ENCODE measurements around the gene SELENBP1. TPM values are rescaled to one million over a fixed set of nuclear protein-coding genes. Genes with fewer than 3 reads are reported as not detected.

SELENBP1 gene
- total and polyA plus RNA-seq, 4 donors, result 84.1 to 282 (median 186) TPM

GRCh38 chr1:151416231-151416630, 43.7 kb upstream of the SELENBP1 start:
- peaks cover 21 to 47% (median 39%) of the 10 kb centered on the region in 4 donors for H3K36me3 ChIP-seq (ENCODE audit: control insufficient read depth in 4 of 4, insufficient read depth in 4 of 4, low read length in 4 of 4)
- TF ChIP-seq CTCF (IDR thresholded peaks at IDR 0.05; ENCODE audit: control extremely low read depth, extremely low read depth), result no peak
- H3K4me1 ChIP-seq (ENCODE audit: control insufficient read depth in 5 of 5, insufficient read depth in 5 of 5, low read length in 5 of 5), result no peaks in the 10 kb centered on the region
- no peaks in the 10 kb centered on the region for H3K9me3 ChIP-seq (ENCODE audit: control insufficient read depth in 4 of 4, insufficient read depth in 3 of 4, low read length in 3 of 4)
- 96 to 97% methylated on average over 4 of the region's 4 CpGs for WGBS, 2 donors
- no peak overlapping the region for H3K9ac ChIP-seq (ENCODE audit: insufficient read depth in 1 of 2, low read length in 2 of 2)
- peak in 1 of 3 donors; percentile 24 for DNase-seq
- ATAC-seq (ENCODE audit: insufficient read depth, low FRiP score), result no peak
- H3K27ac ChIP-seq (ENCODE audit: low read depth in 1 of 2, low read length in 1 of 2), result no peak overlapping the region
- no peak overlapping the region for H3K4me3 ChIP-seq
- H3K27me3 ChIP-seq (ENCODE audit: control insufficient read depth in 3 of 3, insufficient read depth in 3 of 3, low read length in 2 of 3), result no peaks in the 10 kb centered on the region

- TF ChIP-seq CTCF (IDR thresholded peaks at IDR 0.05; ENCODE audit: control extremely low read depth, extremely low read depth), result no peak
- Histone ChIP-seq H3K9me3 (ENCODE audit: control insufficient read depth in 4 of 4, insufficient read depth in 3 of 4, low read length in 3 of 4) (no peaks in the 10 kb centered on the region), H3K4me1 (ENCODE audit: control insufficient read depth in 5 of 5, insufficient read depth in 5 of 5, low read length in 5 of 5) (no peaks in the 10 kb centered on the region), H3K27me3 (ENCODE audit: control insufficient read depth in 3 of 3, insufficient read depth in 3 of 3, low read length in 2 of 3) (no peaks in the 10 kb centered on the region), H3K9ac (ENCODE audit: insufficient read depth in 1 of 2, low read length in 2 of 2) (no peak overlapping the region), H3K27ac (ENCODE audit: low read depth in 1 of 2, low read length in 1 of 2) (no peak overlapping the region), H3K4me3 (no peak overlapping the region), H3K36me3 (ENCODE audit: control insufficient read depth in 4 of 4, insufficient read depth in 4 of 4, low read length in 4 of 4) (peaks cover 29 to 63% (median 60%) of the 10 kb centered on the region in 4 donors)
- 92 to 93% methylated on average over 2 of the region's 2 CpGs for WGBS, 2 donors
- DNase-seq (no peak), ATAC-seq (ENCODE audit: insufficient read depth, low FRiP score) (no peak)
Observed at GRCh38 chr1:151411884-151412283, 39.4 kb upstream of the SELENBP1 start.

GRCh38 chr1:151408891-151409290, 36.4 kb upstream of the SELENBP1 start:
- H3K27me3 ChIP-seq (ENCODE audit: control insufficient read depth in 3 of 3, insufficient read depth in 3 of 3, low read length in 2 of 3), result no peaks in the 10 kb centered on the region
- H3K9me3 ChIP-seq (ENCODE audit: control insufficient read depth in 4 of 4, insufficient read depth in 3 of 4, low read length in 3 of 4), result no peaks in the 10 kb centered on the region
- H3K4me1 ChIP-seq (ENCODE audit: control insufficient read depth in 5 of 5, insufficient read depth in 5 of 5, low read length in 5 of 5), result no peaks in the 10 kb centered on the region
- DNase-seq (no peak), ATAC-seq (ENCODE audit: insufficient read depth, low FRiP score) (no peak)
- TF ChIP-seq CTCF (IDR thresholded peaks at IDR 0.05; ENCODE audit: control extremely low read depth, extremely low read depth), result no peak
- no peak overlapping the region for H3K27ac ChIP-seq (ENCODE audit: low read depth in 1 of 2, low read length in 1 of 2)
- peaks cover 38 to 68% (median 65%) of the 10 kb centered on the region in 4 donors for H3K36me3 ChIP-seq (ENCODE audit: control insufficient read depth in 4 of 4, insufficient read depth in 4 of 4, low read length in 4 of 4)
- H3K4me3 ChIP-seq, result no peak overlapping the region
- no peak overlapping the region for H3K9ac ChIP-seq (ENCODE audit: insufficient read depth in 1 of 2, low read length in 2 of 2)

GRCh38 chr1:151407304-151407703, 34.8 kb upstream of the SELENBP1 start:
- Histone ChIP-seq H3K4me3 (no peak overlapping the region), H3K4me1 (ENCODE audit: control insufficient read depth in 5 of 5, insufficient read depth in 5 of 5, low read length in 5 of 5) (no peaks in the 10 kb centered on the region), H3K27me3 (ENCODE audit: control insufficient read depth in 3 of 3, insufficient read depth in 3 of 3, low read length in 2 of 3) (no peaks in the 10 kb centered on the region), H3K9ac (ENCODE audit: insufficient read depth in 1 of 2, low read length in 2 of 2) (no peak overlapping the region), H3K27ac (ENCODE audit: low read depth in 1 of 2, low read length in 1 of 2) (no peak overlapping the region), H3K36me3 (ENCODE audit: control insufficient read depth in 4 of 4, insufficient read depth in 4 of 4, low read length in 4 of 4) (peaks cover 40 to 73% (median 61%) of the 10 kb centered on the region in 4 donors), H3K9me3 (ENCODE audit: control insufficient read depth in 4 of 4, insufficient read depth in 3 of 4, low read length in 3 of 4) (no peaks in the 10 kb centered on the region)
- no peak for TF ChIP-seq CTCF (IDR thresholded peaks at IDR 0.05; ENCODE audit: control extremely low read depth, extremely low read depth)
- 84 to 93% methylated on average over 3 of the region's 3 CpGs for WGBS, 2 donors
- no peak for DNase-seq
- ATAC-seq (ENCODE audit: insufficient read depth, low FRiP score), result no peak

Measured in lung (tissue), 12 donors.